GM18951 (cell line): ENCODE data around the gene TSSC4.

Experiments
- POLR2A ChIP-seq: IDR thresholded peaks from 4 replicates; pipeline ENCODE4 v1.6.1; 2011; ENCODE audit warnings: mild to moderate bottlenecking; ENCODE audit not compliant: insufficient read length, insufficient read depth; ENCODE audit errors: extremely low read depth
- in situ Hi-C: fragments of 300-500 bp; cut with MboI; formaldehyde crosslinking; loops from one replicate; pipeline ENCODE4 v1.12.0; 2022; ENCODE audit warnings: low sequenced_read_pairs, mixed read lengths, inconsistent platforms; ENCODE audit not compliant: unreplicated experiment

TSSC4 gene

GRCh38 chr11:2377511-2378443 lies 22.8 kb upstream of the TSSC4 start:
- TF ChIP-seq POLR2A, result no peak
- in situ Hi-C loops, result no loop called here

DNA sequence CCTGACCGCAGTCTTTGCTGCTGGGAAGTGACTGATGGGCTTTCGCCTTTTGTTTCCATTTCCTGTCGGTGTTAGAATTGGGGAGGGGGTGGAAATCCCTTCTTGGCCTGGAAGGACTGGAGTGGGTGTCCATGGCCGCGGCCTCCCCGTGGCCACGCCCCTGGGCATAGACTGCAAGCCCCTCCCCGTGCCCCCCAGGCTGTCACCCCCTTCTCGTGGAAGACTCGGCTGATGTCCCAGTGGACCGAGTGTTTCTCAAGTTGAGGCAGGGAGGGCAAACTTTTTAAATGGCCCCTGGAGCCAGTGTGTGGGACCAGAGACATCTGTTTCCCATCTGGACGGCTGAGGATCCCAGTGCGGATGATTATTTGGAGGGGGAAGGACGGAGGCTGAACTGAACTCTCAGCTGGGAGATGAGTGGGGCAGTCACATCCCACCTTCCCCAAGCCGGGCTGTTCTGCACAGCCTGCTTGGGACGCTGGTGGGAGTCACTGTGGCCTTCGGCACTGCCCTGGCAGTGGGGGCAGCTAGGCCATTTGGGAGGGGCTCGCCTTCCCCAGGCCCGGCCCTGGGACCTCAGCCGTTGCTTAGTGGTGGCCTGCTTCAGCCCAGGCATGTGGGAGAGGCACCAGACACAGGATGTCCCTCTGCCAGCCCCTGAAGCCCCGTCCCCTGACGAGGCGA lies 21.9 kb upstream of the TSSC4 start:
- no peak for TF ChIP-seq POLR2A
- in situ Hi-C loops, result no loop called here

GRCh38 chr11:2379466-2380174 lies 20.9 kb upstream of the TSSC4 start:
- in situ Hi-C loops, result no loop called here
- TF ChIP-seq POLR2A, result no peak

GRCh38 chr11:2380396-2380795 lies 20.2 kb upstream of the TSSC4 start:
- in situ Hi-C loops, result no loop called here
- no peak for TF ChIP-seq POLR2A

DNA sequence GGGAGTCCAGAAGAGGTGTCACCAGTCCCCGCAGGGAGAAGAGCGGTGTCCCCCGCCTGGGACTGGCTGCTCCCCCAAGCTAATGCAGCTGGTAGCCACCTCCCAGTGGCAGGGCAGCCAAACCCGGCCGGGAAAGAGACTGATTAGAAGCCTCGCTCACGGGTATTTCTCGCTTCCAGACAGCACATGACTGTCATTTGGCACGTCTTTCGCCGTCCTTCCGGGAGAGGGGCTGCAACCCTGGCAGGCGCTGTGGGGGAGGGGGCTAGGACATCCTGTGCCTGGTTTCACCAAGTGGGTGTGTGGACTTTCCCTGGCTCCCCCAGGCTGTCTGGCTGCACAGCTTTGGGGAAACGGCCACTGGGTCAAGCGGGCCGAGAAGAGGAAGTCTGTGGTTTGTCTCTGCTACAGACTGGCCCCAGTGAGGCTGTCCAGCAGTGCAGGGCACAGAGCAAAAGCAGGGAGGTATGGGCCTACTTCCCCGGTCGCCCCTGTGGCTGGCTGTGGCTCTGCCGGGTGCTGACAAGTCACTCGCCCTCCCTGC lies 19.7 kb upstream of the TSSC4 start:
- in situ Hi-C loops, result no loop called here
- no peak for TF ChIP-seq POLR2A

DNA sequence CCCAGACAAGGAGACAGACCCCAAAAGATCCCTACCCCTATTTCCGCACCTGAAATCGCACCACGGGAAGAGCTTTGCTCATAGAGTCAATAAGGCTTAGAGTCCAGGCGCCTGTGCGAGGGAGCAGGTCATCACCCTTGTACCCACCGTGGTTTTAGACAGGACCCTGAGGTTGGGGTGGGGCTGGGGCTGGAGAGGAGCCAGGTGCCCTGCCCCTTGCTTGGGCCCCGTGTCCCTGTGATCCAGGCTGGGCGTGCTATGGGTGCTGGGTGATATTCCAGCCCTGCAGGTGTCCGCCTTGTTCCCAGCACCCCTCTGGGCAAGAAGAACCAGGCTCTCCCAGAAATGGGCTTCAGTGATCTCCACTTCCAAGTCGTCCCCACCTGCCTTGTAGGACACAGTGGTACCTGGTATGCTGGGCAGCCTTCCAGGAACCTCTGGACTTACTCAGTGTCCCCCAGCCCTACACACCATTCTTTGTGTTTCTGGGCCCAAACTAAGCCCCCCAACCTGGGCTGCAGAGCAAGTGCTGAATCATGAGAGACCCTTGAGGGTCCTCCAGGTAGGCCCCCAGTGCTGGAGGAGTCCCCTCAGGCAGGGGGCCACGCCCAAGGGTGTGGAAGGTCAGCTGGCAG lies 18.9 kb upstream of the TSSC4 start:
- TF ChIP-seq POLR2A, result no peak
- in situ Hi-C loops, result no loop called here

DNA sequence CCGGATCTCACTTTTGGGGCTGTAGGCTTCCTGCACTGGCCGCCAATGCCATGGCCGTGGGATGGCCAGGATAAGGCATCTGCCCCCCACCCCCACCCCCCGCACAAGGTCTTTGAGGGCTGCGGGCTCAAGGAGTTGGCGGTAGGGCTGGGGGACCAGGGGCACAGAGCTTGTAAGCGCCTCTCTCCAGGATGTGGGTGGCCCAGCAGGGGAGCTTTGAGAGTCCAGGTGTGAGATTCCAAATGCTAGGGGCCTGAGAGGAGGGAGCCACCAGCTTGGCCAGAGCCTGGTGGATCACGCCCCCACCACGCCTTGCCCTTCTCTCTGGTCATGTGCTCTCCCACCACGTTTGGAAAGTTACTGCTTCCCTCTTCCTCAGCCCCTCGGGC lies 18.4 kb upstream of the TSSC4 start:
- in situ Hi-C loops, result no loop called here
- no peak for TF ChIP-seq POLR2A

DNA sequence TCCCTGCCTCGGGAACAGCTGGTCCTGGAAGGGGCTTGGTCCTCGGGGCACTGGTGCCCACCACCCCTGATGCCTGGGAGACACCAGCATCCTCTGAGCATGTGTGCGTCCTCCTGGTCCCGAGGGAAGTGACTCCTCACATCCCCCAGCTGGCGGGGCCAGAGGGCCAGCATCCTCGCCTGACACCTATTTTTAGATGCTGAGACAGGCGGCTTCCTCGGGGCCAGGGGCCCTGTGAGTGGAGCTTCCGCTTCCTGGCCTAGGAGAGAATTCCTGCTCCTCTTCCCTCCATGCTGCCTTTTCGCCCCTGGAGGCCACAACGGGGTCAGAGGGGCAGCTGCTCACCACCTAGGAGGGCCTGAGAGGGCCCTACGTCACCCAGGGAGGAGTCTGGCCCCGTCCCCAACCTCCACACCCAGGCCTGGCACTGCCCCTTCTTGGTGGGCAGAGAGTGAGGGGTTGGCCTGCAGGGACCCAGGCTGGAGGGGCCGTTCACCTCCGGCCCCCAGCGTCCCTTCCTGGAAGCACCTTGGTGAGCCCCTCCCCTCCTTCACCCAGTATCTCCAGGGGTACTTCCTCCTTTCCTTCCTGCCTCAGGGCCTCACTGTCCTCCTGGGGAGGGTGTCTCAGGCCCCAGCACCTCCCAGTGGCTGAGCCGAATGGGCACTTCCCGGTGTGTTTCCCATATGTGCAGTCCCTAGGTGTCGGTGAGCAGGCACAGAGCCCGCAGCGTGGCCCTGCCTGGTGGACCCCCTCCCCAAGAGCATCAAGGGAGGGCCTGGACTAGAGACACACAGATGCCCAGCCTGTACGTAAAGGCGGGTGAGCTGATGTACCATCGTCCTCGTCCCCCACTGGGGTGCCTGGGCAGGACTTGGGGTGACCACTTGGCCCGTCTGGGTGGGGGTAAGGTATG lies 17.4 kb upstream of the TSSC4 start:
- no peak for TF ChIP-seq POLR2A
- in situ Hi-C loops, result no loop called here

GRCh38 chr11:2383852-2384804 lies 16.4 kb upstream of the TSSC4 start:
- peak; percentile 36 for TF ChIP-seq POLR2A
- in situ Hi-C loops, result no loop called here

GRCh38 chr11:2385156-2386151 lies 15.1 kb upstream of the TSSC4 start:
- in situ Hi-C loops, result no loop called here

More at GRCh38 chr11:2385156-2386151, 15.1 kb upstream of the TSSC4 start:
- peak; percentile 42 for TF ChIP-seq POLR2A
